ENCODE data around the gene ARHGAP15. TPM values are rescaled to one million over a fixed set of nuclear protein-coding genes. Genes with fewer than 3 reads are reported as not detected.

The ARHGAP15 gene
- polyA plus RNA-seq, 2 of the 4 experiments (the other 2 are of a cell fraction) = 0.34 TPM; not detected in 1

GRCh38 chr2:143451642-143452281 lies 322.5 kb downstream of the ARHGAP15 start:
- DNase-seq (ENCODE audit: low read depth in 1 of 2, low spot score in 1 of 2) = peak in 1 of 2 experiments; percentile 13
- Histone ChIP-seq H3K9me3 (no peaks in the 10 kb centered on the region), H3K4me3 (no peak overlapping the region), H3K4me1 (no peaks in the 10 kb centered on the region), H3K27ac (no peak overlapping the region), H3K4me2 (no peak overlapping the region)
- 51% methylated on average over 4 of the region's 4 CpGs for WGBS (ENCODE audit: missing lambda C conversion rate)
- no peak for ATAC-seq
- ChIA-PET POLR2A (no interaction called here), CTCF (no interaction called here)
- no peak for FAIRE-seq
- TF ChIP-seq HOXB5 (CRISPR knock-in tag; IDR thresholded peaks at IDR 0.05) (no peak), ZFP36 (IDR thresholded peaks at IDR 0.05; ENCODE audit: borderline replicate concordance, partially characterized antibody) (no peak), FOXS1 (CRISPR knock-in tag; IDR thresholded peaks at IDR 0.05) (no peak), SREBF2 (IDR thresholded peaks at IDR 0.05) (no peak), ZC3H11A (IDR thresholded peaks at IDR 0.05) (no peak), CBX8 (IDR thresholded peaks at IDR 0.05) (no peak), KDM5A (IDR thresholded peaks at IDR 0.05) (no peak)

DNA sequence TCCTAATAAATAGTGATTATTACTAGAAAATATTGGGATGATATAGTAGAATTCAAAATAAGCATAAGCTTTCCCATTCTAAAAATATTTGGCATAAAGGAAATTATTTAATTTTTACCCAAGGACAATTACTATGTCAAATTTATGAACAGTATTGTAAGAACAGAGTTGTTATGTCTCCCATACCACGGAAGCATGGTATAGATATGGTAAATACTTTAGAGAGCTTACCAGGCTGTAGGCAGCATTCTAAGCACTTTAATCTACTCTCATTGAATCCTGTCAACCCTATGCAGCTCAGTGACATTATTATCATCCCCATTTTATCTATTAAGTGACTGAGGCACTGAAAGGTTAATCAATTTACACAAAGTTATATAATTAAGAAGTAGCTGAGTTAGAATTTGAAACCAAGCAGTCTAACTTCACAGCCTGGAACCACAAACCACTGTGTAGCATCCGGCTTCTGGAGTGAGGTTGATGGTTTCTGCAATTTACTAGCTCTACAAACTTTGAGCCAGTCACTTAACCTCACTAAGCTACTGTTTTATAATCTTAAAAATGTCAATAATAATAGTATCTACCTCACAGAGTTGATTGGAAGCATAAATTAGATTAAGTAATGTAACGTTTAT lies 323.7 kb downstream of the ARHGAP15 start:
- TF ChIP-seq MAFK (IDR thresholded peaks at IDR 0.05; ENCODE audit: partially characterized antibody) (no peak), RCOR1 (IDR thresholded peaks at IDR 0.05; ENCODE audit: low read depth, low read length) (no peak), EHMT2 (IDR thresholded peaks at IDR 0.05; ENCODE audit: low read depth) (no peak), PBX3 (IDR thresholded peaks at IDR 0.05) (no peak)
- ChIA-PET POLR2A (no interaction called here), CTCF (no interaction called here)
- Histone ChIP-seq H3K4me1 (no peaks in the 10 kb centered on the region), H3K9me3 (no peaks in the 10 kb centered on the region), H3K4me3 (no peak overlapping the region), H3K4me2 (no peak overlapping the region), H3K27ac (no peak overlapping the region)
- ATAC-seq (no peak), FAIRE-seq (no peak), DNase-seq (ENCODE audit: low read depth in 1 of 2, low spot score in 1 of 2) (no peak)
- 41% methylated on average over 3 of the region's 3 CpGs for WGBS (ENCODE audit: missing lambda C conversion rate)

GRCh38 chr2:143453981-143454511 lies 324.8 kb downstream of the ARHGAP15 start:
- Histone ChIP-seq H3K4me2 (no peak overlapping the region), H3K4me1 (no peaks in the 10 kb centered on the region), H3K27ac (no peak overlapping the region), H3K4me3 (no peak overlapping the region), H3K9me3 (no peaks in the 10 kb centered on the region)
- ChIA-PET POLR2A (no interaction called here), CTCF (no interaction called here)
- ATAC-seq = no peak
- WGBS (ENCODE audit: missing lambda C conversion rate) = 51% methylated on average over 2 of the region's 2 CpGs
- no peak for FAIRE-seq
- no peak for DNase-seq (ENCODE audit: low read depth in 1 of 2, low spot score in 1 of 2)
- TF ChIP-seq MAFK (IDR thresholded peaks at IDR 0.05; ENCODE audit: partially characterized antibody) (no peak), POLR2AphosphoS2 (conservative IDR thresholded peaks at IDR 0.05; ENCODE audit: low read length) (no peak), RCOR1 (IDR thresholded peaks at IDR 0.05; ENCODE audit: low read depth, low read length) (no peak), HDAC2 (IDR thresholded peaks at IDR 0.05) (no peak), EHMT2 (IDR thresholded peaks at IDR 0.05; ENCODE audit: low read depth) (no peak), CEBPB (IDR thresholded peaks at IDR 0.05) (no peak), FOXS1 (CRISPR knock-in tag; IDR thresholded peaks at IDR 0.05) (no peak), ZNF302 (CRISPR knock-in tag; IDR thresholded peaks at IDR 0.05) (no peak), HEYL (CRISPR knock-in tag; IDR thresholded peaks at IDR 0.05) (no peak), JUN (IDR thresholded peaks at IDR 0.05) (no peak)

- Histone ChIP-seq H3K4me3 (no peak overlapping the region), H3K4me2 (no peak overlapping the region), H3K4me1 (no peaks in the 10 kb centered on the region), H3K27ac (no peak overlapping the region), H3K9me3 (no peaks in the 10 kb centered on the region)
- WGBS (ENCODE audit: missing lambda C conversion rate) = 50% methylated on average over 3 of the region's 3 CpGs
- ATAC-seq (no peak), FAIRE-seq (no peak), DNase-seq (ENCODE audit: low read depth in 1 of 2, low spot score in 1 of 2) (no peak)
- ChIA-PET POLR2A (no interaction called here), CTCF (no interaction called here)
- TF ChIP-seq KDM1A (IDR thresholded peaks at IDR 0.05; ENCODE audit: low read depth) = no peak
- no peak for TF ChIP-seq BHLHE40 (IDR thresholded peaks at IDR 0.05; ENCODE audit: low read depth, low read length)
- TF ChIP-seq, protein P1, sequence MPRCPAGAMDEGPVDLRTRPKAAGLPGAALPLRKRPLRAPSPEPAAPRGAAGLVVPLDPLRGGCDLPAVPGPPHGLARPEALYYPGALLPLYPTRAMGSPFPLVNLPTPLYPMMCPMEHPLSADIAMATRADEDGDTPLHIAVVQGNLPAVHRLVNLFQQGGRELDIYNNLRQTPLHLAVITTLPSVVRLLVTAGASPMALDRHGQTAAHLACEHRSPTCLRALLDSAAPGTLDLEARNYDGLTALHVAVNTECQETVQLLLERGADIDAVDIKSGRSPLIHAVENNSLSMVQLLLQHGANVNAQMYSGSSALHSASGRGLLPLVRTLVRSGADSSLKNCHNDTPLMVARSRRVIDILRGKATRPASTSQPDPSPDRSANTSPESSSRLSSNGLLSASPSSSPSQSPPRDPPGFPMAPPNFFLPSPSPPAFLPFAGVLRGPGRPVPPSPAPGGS (IDR thresholded peaks at IDR 0.05) = no peak
- TF ChIP-seq CTCF (IDR thresholded peaks at IDR 0.05) = no peak
- no peak for TF ChIP-seq GATA3 (IDR thresholded peaks at IDR 0.05; ENCODE audit: borderline replicate concordance)
- TF ChIP-seq CEBPB (IDR thresholded peaks at IDR 0.05) = no peak
- TF ChIP-seq MAFK (IDR thresholded peaks at IDR 0.05; ENCODE audit: partially characterized antibody) = no peak
- no peak for TF ChIP-seq JUNB (IDR thresholded peaks at IDR 0.05)
- TF ChIP-seq, protein P2, sequence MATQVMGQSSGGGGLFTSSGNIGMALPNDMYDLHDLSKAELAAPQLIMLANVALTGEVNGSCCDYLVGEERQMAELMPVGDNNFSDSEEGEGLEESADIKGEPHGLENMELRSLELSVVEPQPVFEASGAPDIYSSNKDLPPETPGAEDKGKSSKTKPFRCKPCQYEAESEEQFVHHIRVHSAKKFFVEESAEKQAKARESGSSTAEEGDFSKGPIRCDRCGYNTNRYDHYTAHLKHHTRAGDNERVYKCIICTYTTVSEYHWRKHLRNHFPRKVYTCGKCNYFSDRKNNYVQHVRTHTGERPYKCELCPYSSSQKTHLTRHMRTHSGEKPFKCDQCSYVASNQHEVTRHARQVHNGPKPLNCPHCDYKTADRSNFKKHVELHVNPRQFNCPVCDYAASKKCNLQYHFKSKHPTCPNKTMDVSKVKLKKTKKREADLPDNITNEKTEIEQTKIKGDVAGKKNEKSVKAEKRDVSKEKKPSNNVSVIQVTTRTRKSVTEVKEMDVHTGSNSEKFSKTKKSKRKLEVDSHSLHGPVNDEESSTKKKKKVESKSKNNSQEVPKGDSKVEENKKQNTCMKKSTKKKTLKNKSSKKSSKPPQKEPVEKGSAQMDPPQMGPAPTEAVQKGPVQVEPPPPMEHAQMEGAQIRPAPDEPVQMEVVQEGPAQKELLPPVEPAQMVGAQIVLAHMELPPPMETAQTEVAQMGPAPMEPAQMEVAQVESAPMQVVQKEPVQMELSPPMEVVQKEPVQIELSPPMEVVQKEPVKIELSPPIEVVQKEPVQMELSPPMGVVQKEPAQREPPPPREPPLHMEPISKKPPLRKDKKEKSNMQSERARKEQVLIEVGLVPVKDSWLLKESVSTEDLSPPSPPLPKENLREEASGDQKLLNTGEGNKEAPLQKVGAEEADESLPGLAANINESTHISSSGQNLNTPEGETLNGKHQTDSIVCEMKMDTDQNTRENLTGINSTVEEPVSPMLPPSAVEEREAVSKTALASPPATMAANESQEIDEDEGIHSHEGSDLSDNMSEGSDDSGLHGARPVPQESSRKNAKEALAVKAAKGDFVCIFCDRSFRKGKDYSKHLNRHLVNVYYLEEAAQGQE (IDR thresholded peaks at IDR 0.05) = no peak
Measured at GRCh38 chr2:143455317-143455716, 326.1 kb downstream of the ARHGAP15 start.

Data from A549 (cell line).